NCI-H2227 (cell line): ENCODE measurements around the gene CLCNKA.
"Not testable (repeated sequence)": the region's sequence is repeated elsewhere in the genome, so short reads cannot be mapped to it uniquely, and the experiment has no call there.

Source experiments
- DNase-seq: peaks from one replicate; lab custom pipeline; 2025; ENCODE audit not compliant: unreplicated experiment; lab: John Stamatoyannopoulos, UW

CLCNKA gene

GRCh38 chr1:16061989-16062686, 40.3 kb downstream of the CLCNKA start:
- DNase-seq, result not testable (repeated sequence)

- DNase-seq, result not testable (repeated sequence)
These were observed 40.8 kb downstream of the CLCNKA start for GRCh38 chr1:16062687-16063075.

GRCh38 chr1:16063226-16063829, 41.5 kb downstream of the CLCNKA start:
- no peak for DNase-seq

- no peak for DNase-seq
These were observed 42.1 kb downstream of the CLCNKA start for GRCh38 chr1:16063921-16064320.

GRCh38 chr1:16064536-16065268, 42.9 kb downstream of the CLCNKA start:
- no peak for DNase-seq

GRCh38 chr1:16065269-16065576, 43.4 kb downstream of the CLCNKA start:
- DNase-seq, result no peak

GRCh38 chr1:16066245-16066644, 44.4 kb downstream of the CLCNKA start:
- no peak for DNase-seq

- DNase-seq, result peak; percentile 90
These were observed 45.4 kb downstream of the CLCNKA start for GRCh38 chr1:16067127-16067768.

GRCh38 chr1:16067933-16068332, 46.1 kb downstream of the CLCNKA start:
- DNase-seq, result no peak

- no peak for DNase-seq
These were observed 46.8 kb downstream of the CLCNKA start for GRCh38 chr1:16068356-16069270.

- DNase-seq, result no peak
These were observed 49.0 kb downstream of the CLCNKA start for GRCh38 chr1:16070640-16071355.

- DNase-seq, result no peak
These were observed 49.8 kb downstream of the CLCNKA start for GRCh38 chr1:16071614-16072013.

GRCh38 chr1:16072095-16072494, 50.3 kb downstream of the CLCNKA start:
- no peak for DNase-seq

- peak; percentile 39 for DNase-seq
These were observed 51.0 kb downstream of the CLCNKA start for GRCh38 chr1:16072616-16073484.

GRCh38 chr1:16073490-16074119, 51.8 kb downstream of the CLCNKA start, which contains the start of gene FAM131C:
Gene FAM131C (minus strand): TSS chr1:16073651. CDS start chr1:16073442, 209 bp downstream.
- DNase-seq, result peak; percentile 62

- DNase-seq, result no peak
These were observed 52.4 kb downstream of the CLCNKA start for GRCh38 chr1:16074217-16074616.

- no peak for DNase-seq
These were observed 53.6 kb downstream of the CLCNKA start for GRCh38 chr1:16075337-16076030.
